ENCODE data around the gene ZNF277. TPM values are rescaled to one million over a fixed set of nuclear protein-coding genes. Genes with fewer than 3 reads are reported as not detected.

Gene ZNF277
- total RNA-seq, 1 experiment from 2014 or later: 13.1 TPM

DNA sequence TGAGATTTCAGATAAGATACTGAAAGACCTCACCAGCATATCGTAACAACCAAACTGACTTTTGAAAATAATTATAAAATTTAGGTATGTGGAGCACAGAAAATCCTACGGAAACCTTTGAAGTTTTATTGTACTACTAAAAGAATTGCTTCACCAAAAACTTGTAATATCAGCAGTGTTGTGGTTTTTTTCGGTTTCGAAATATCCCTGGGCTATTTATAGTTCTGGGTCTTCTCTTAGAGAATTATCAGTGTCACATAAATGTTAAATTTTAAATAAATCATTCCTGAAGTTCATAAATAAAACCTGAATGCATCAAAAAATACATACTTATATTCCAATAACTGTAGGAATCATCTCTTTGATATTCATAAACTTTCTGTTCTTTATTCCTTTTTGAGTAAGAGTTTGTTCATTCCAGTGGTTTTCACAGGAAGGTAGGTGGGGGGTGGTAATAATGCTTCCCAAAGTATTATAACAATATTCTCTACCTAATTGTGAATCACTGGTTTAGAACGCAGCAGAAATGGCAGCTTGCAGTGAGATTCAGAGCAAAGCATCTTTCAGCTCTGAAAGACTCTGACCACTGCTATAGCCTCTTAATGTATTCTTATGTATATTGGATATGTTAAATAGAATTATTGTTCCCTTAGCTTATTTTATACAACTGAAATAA, 60.2 kb downstream of the ZNF277 start:
- no peak overlapping the region for H2BK5ac ChIP-seq (ENCODE audit: insufficient read length, low read length)
- H3K27me3 ChIP-seq (ENCODE audit: insufficient read depth, low read length): no peaks in the 10 kb centered on the region
- H3K4me3 Mint-ChIP-seq: no peak overlapping the region
- H2BK120ac ChIP-seq (ENCODE audit: low read depth, low read length, poor library complexity, severe bottlenecking): no peak overlapping the region
- no peak overlapping the region for H3K4me2 ChIP-seq (ENCODE audit: insufficient read depth, insufficient read length, low read length)
- TF ChIP-seq, protein P1, sequence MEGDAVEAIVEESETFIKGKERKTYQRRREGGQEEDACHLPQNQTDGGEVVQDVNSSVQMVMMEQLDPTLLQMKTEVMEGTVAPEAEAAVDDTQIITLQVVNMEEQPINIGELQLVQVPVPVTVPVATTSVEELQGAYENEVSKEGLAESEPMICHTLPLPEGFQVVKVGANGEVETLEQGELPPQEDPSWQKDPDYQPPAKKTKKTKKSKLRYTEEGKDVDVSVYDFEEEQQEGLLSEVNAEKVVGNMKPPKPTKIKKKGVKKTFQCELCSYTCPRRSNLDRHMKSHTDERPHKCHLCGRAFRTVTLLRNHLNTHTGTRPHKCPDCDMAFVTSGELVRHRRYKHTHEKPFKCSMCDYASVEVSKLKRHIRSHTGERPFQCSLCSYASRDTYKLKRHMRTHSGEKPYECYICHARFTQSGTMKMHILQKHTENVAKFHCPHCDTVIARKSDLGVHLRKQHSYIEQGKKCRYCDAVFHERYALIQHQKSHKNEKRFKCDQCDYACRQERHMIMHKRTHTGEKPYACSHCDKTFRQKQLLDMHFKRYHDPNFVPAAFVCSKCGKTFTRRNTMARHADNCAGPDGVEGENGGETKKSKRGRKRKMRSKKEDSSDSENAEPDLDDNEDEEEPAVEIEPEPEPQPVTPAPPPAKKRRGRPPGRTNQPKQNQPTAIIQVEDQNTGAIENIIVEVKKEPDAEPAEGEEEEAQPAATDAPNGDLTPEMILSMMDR (conservative IDR thresholded peaks at IDR 0.05): no peak
- H4K8ac ChIP-seq (replicated peaks; ENCODE audit: insufficient read length, low read depth, low read length): no peak overlapping the region
- H3K4me1 Mint-ChIP-seq: peaks cover 16 to 32% of the 10 kb centered on the region in 2 experiments
- H4K5ac ChIP-seq (ENCODE audit: insufficient read length, low read depth, low read length): no peak overlapping the region
- H3K23me2 ChIP-seq (ENCODE audit: insufficient read length, low read depth, low read length, poor library complexity, severe bottlenecking): no peaks in the 10 kb centered on the region
- no peak overlapping the region for H3K4ac ChIP-seq (ENCODE audit: low read depth, low read length)
- no peak overlapping the region for H2AK5ac ChIP-seq (ENCODE audit: insufficient read length, low read length)
- no peak overlapping the region for H3K27ac ChIP-seq (ENCODE audit: insufficient read length, low read depth, low read length)
- no peak overlapping the region for H3T11ph ChIP-seq (ENCODE audit: low read length)
- H2BK12ac ChIP-seq (ENCODE audit: insufficient read length, low read depth, low read length): no peak overlapping the region
- no peak for DNase-seq
- WGBS (ENCODE audit: extremely low coverage, insufficient read length, low lambda C conversion rate): no CpG with 5 or more reads among the region's 5 CpGs
- H3K9me3 Mint-ChIP-seq: no peaks in the 10 kb centered on the region
- H4K91ac ChIP-seq (ENCODE audit: insufficient read length, low read depth, low read length): no peak overlapping the region
- no peaks in the 10 kb centered on the region for H3K36me3 Mint-ChIP-seq (ENCODE audit: insufficient read depth in 1 of 3, low read depth in 3 of 3)
- H2BK15ac ChIP-seq (ENCODE audit: low read depth, low read length): no peak overlapping the region
- H3K9me3 ChIP-seq (ENCODE audit: control insufficient read depth, low read depth, low read length): no peaks in the 10 kb centered on the region
- no peaks in the 10 kb centered on the region for H3K27me3 Mint-ChIP-seq (ENCODE audit: low read depth)
- no peaks in the 10 kb centered on the region for H4K20me1 ChIP-seq (ENCODE audit: control insufficient read depth, insufficient read depth, insufficient read length)
- no peaks in the 10 kb centered on the region for H3K79me2 ChIP-seq (ENCODE audit: insufficient read depth, low read length)
- H3K23ac ChIP-seq (ENCODE audit: insufficient read length, low read depth, low read length): no peak overlapping the region
- no peak overlapping the region for H2AFZ ChIP-seq (ENCODE audit: low read length)
- no peak overlapping the region for H3K9ac ChIP-seq (ENCODE audit: extremely low read depth, insufficient read length, low read length)
- H2BK20ac ChIP-seq (ENCODE audit: low read depth, low read length, poor library complexity, severe bottlenecking): no peak overlapping the region
- H3K14ac ChIP-seq (ENCODE audit: insufficient read depth, low read length): no peak overlapping the region
- H3K56ac ChIP-seq (ENCODE audit: insufficient read length, low read depth, low read length): no peak overlapping the region
- H3K27ac Mint-ChIP-seq: no peak overlapping the region
- peaks cover 3% of the 10 kb centered on the region; the same call in 1 of the 2 replicates for H3K4me1 ChIP-seq (ENCODE audit: insufficient read depth, low read length)
- H3K79me1 ChIP-seq (ENCODE audit: insufficient read depth, low read depth, low read length, poor library complexity, severe bottlenecking): no peaks in the 10 kb centered on the region
- H3K18ac ChIP-seq (ENCODE audit: insufficient read length, low read depth, low read length): no peak overlapping the region

Measured in H9 (cell line).